ENCODE data around the gene GNG3.

Gene GNG3

DNA sequence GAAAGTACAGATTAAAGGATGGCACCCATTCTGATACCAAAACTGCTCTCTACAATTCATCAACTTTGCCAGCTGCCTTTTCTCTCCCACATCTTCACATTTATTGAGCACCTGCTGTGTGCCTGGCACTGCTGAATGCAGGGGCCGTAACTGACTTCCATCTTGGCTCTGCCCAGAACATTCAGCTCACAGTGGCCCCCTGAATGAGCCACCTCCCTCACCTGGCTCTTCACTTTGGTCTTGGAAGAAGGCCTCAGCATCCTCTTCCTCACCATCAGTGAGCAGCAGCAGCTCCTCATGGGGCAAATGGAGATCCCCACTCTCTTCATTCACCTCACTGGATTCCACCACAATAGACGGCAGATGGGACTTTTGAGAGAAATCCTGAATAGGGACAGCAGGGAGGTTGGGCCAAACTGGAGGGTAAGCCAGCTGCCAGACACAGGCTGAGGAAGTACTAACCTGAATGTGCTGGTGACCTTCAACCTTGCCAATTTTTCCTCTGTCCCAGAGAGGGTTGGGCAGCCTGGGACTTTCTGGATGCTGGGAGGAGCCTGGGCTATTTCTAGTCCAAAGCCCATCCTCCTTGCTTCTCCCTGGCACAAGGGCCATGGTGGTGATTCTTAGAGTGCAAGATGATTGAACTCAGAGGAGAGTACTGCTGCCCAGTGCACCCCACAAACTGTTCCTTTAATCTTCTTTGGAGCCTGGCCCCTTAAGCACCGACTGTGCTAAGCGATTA is 37.9 kb upstream of the GNG3 start:
- Histone ChIP-seq H2AFZ (ENCODE audit: low read length) (no peak overlapping the region), H3K9ac (ENCODE audit: low read depth, low read length, poor library complexity, severe bottlenecking) (peak overlapping the region; percentile 91), H3K9me2 (replicated peaks; ENCODE audit: low read depth, low read length) (no peaks in the 10 kb centered on the region), H3K4me3 (ENCODE audit: low read length, poor library complexity, severe bottlenecking) (no peak overlapping the region), H3F3A (ENCODE audit: low read depth) (peaks cover 3% of the 10 kb centered on the region; the same call in 1 of the 2 replicates), H3K36me3 (ENCODE audit: insufficient read depth, low read length) (no peaks in the 10 kb centered on the region; the same call in 1 of the 2 replicates), H3K4me2 (ENCODE audit: low read depth, low read length, poor library complexity, severe bottlenecking) (peak overlapping the region; percentile 87), H3K27me3 (ENCODE audit: insufficient read depth, low read length, poor library complexity, severe bottlenecking) (no peaks in the 10 kb centered on the region), H3K79me2 (ENCODE audit: insufficient read depth, low read length) (peaks cover 77% of the 10 kb centered on the region), H3K4me1 (ENCODE audit: insufficient read depth, low read length, poor library complexity, severe bottlenecking) (peaks cover 52% of the 10 kb centered on the region), H3K9me3 (ENCODE audit: insufficient read depth, low read depth, low read length) (no peaks in the 10 kb centered on the region), H4K20me1 (ENCODE audit: insufficient read depth, low read length, poor library complexity, severe bottlenecking) (peaks cover 27% of the 10 kb centered on the region)
- no peak for TF ChIP-seq EZH2phosphoT487 (IDR thresholded peaks at IDR 0.05; ENCODE audit: borderline replicate concordance)
- TF ChIP-seq, protein P1, sequence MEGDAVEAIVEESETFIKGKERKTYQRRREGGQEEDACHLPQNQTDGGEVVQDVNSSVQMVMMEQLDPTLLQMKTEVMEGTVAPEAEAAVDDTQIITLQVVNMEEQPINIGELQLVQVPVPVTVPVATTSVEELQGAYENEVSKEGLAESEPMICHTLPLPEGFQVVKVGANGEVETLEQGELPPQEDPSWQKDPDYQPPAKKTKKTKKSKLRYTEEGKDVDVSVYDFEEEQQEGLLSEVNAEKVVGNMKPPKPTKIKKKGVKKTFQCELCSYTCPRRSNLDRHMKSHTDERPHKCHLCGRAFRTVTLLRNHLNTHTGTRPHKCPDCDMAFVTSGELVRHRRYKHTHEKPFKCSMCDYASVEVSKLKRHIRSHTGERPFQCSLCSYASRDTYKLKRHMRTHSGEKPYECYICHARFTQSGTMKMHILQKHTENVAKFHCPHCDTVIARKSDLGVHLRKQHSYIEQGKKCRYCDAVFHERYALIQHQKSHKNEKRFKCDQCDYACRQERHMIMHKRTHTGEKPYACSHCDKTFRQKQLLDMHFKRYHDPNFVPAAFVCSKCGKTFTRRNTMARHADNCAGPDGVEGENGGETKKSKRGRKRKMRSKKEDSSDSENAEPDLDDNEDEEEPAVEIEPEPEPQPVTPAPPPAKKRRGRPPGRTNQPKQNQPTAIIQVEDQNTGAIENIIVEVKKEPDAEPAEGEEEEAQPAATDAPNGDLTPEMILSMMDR (conservative IDR thresholded peaks at IDR 0.05; ENCODE audit: low read length) = no peak

GRCh38 chr11:62671236-62671607 is 36.3 kb upstream of the GNG3 start:
- TF ChIP-seq EZH2phosphoT487 (IDR thresholded peaks at IDR 0.05; ENCODE audit: borderline replicate concordance) = no peak
- TF ChIP-seq, protein P1 (conservative IDR thresholded peaks at IDR 0.05; ENCODE audit: low read length) = no peak
- peak overlapping the region; percentile 91 for H2AFZ ChIP-seq (ENCODE audit: low read length)
- H4K20me1 ChIP-seq (ENCODE audit: insufficient read depth, low read length, poor library complexity, severe bottlenecking) = peaks cover 23% of the 10 kb centered on the region
- peak overlapping the region; percentile 87 for H3K4me2 ChIP-seq (ENCODE audit: low read depth, low read length, poor library complexity, severe bottlenecking)
- H3K36me3 ChIP-seq (ENCODE audit: insufficient read depth, low read length) = no peaks in the 10 kb centered on the region; the same call in 1 of the 2 replicates
- H3K9me2 ChIP-seq (replicated peaks; ENCODE audit: low read depth, low read length) = no peaks in the 10 kb centered on the region
- no peaks in the 10 kb centered on the region for H3K9me3 ChIP-seq (ENCODE audit: insufficient read depth, low read depth, low read length)
- peaks cover 73% of the 10 kb centered on the region for H3K79me2 ChIP-seq (ENCODE audit: insufficient read depth, low read length)
- no peaks in the 10 kb centered on the region for H3K27me3 ChIP-seq (ENCODE audit: insufficient read depth, low read length, poor library complexity, severe bottlenecking)
- no peaks in the 10 kb centered on the region; the same call in 1 of the 2 replicates for H3F3A ChIP-seq (ENCODE audit: low read depth)
- peak overlapping the region; percentile 91 for H3K9ac ChIP-seq (ENCODE audit: low read depth, low read length, poor library complexity, severe bottlenecking)
- H3K4me1 ChIP-seq (ENCODE audit: insufficient read depth, low read length, poor library complexity, severe bottlenecking) = peaks cover 42% of the 10 kb centered on the region
- peak overlapping the region; percentile 80 for H3K4me3 ChIP-seq (ENCODE audit: low read length, poor library complexity, severe bottlenecking)

DNA sequence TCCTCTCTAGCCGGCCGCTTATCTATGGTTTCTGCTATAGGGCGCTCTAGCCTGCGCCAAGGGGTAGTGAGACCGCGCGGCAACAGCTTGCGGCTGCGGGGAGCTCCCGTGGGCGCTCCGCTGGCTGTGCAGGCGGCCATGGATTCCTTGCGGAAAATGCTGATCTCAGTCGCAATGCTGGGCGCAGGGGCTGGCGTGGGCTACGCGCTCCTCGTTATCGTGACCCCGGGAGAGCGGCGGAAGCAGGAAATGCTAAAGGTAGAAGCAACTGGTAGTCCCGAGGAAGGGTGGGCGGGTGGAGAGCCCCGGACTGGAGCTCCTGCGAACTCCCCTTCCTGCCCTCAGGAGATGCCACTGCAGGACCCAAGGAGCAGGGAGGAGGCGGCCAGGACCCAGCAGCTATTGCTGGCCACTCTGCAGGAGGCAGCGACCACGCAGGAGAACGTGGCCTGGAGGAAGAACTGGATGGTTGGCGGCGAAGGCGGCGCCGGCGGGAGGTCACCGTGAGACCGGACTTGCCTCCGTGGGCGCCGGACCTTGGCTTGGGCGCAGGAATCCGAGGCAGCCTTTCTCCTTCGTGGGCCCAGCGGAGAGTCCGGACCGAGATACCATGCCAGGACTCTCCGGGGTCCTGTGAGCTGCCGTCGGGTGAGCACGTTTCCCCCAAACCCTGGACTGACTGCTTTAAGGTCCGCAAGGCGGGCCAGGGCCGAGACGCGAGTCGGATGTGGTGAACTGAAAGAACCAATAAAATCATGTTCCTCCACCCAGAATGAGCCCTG is 35.7 kb upstream of the GNG3 start, which contains the start of the genes LBHD1 and UQCC3:
Gene LBHD1 (minus strand): TSS at position 660 of the 782 bp plus-strand sequence. CDS start 2,236 bp downstream, outside the sequence.
Gene UQCC3 (plus strand): TSS at position 66 of the 782 bp plus-strand sequence. CDS start 73 bp downstream, at position 139.
- no peaks in the 10 kb centered on the region; the same call in 1 of the 2 replicates for H3F3A ChIP-seq (ENCODE audit: low read depth)
- TF ChIP-seq, protein P1 (conservative IDR thresholded peaks at IDR 0.05; ENCODE audit: low read length) = no peak
- TF ChIP-seq EZH2phosphoT487 (IDR thresholded peaks at IDR 0.05; ENCODE audit: borderline replicate concordance) = no peak
- H3K36me3 ChIP-seq (ENCODE audit: insufficient read depth, low read length) = no peaks in the 10 kb centered on the region; the same call in 1 of the 2 replicates
- peak within 1 kb of the TSS; percentile 91 for H3K9ac ChIP-seq (ENCODE audit: low read depth, low read length, poor library complexity, severe bottlenecking)
- H3K4me3 ChIP-seq (ENCODE audit: low read length, poor library complexity, severe bottlenecking) = peak within 1 kb of the TSS; percentile 80
- no peaks in the 10 kb centered on the region for H3K9me3 ChIP-seq (ENCODE audit: insufficient read depth, low read depth, low read length)
- H3K79me2 ChIP-seq (ENCODE audit: insufficient read depth, low read length) = peaks cover 73% of the 10 kb centered on the region
- H2AFZ ChIP-seq (ENCODE audit: low read length) = peak within 1 kb of the TSS; percentile 91
- H3K27me3 ChIP-seq (ENCODE audit: insufficient read depth, low read length, poor library complexity, severe bottlenecking) = no peaks in the 10 kb centered on the region
- no peaks in the 10 kb centered on the region for H3K9me2 ChIP-seq (replicated peaks; ENCODE audit: low read depth, low read length)
- peak within 1 kb of the TSS; percentile 87 for H3K4me2 ChIP-seq (ENCODE audit: low read depth, low read length, poor library complexity, severe bottlenecking)
- peaks cover 38% of the 10 kb centered on the region for H3K4me1 ChIP-seq (ENCODE audit: insufficient read depth, low read length, poor library complexity, severe bottlenecking)
- peaks cover 23% of the 10 kb centered on the region for H4K20me1 ChIP-seq (ENCODE audit: insufficient read depth, low read length, poor library complexity, severe bottlenecking)
